ENCODE data around the gene CHCHD6. TPM values are rescaled to one million over a fixed set of nuclear protein-coding genes. Genes with fewer than 3 reads are reported as not detected.

CHCHD6 gene
- total RNA-seq, 4 donors from 2014 or later, result 15.6 to 25.8 (median 21.2) TPM

GRCh38 chr3:127002195-127003174, 298.4 kb downstream of the CHCHD6 start:
- intact Hi-C loops (cut with DNase I; ENCODE audit: low total_unique reads), result no loop called here
- peak; percentile 70 to 97 for DNase-seq (ENCODE audit: low spot score in 2 of 2)
- TF ChIP-seq POLR2A (IDR thresholded peaks at IDR 0.05), result no peak
- no peak for TF ChIP-seq CTCF (IDR thresholded peaks at IDR 0.05)
- WGBS, 2 donors, result 37 to 52% methylated on average over 23 of the region's 26 CpGs
- H3K4me3 ChIP-seq (ENCODE audit: low read depth, poor library complexity, severe bottlenecking), result no peak overlapping the region

DNA sequence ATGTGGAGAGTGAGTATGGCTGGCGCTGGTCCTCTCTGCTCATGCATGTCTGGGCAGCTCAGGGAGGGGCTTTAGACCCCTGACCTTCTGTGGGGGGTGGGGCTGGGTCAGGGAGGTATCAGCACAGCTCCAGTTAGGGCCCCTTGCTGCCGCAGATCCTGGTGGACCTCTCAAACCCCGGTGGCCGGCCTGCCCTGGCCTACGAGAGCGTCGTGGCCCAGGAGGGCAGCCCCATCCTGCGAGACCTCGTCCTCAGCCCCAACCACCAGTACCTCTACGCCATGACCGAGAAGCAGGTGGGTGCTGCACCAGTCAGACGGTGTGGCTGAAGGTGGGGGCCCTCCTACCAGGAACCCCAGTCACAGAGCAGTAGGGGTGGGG, 299.1 kb downstream of the CHCHD6 start:
- H3K4me3 ChIP-seq (ENCODE audit: low read depth, poor library complexity, severe bottlenecking), result no peak overlapping the region
- no peak for DNase-seq (ENCODE audit: low spot score in 2 of 2)
- TF ChIP-seq POLR2A (IDR thresholded peaks at IDR 0.05), result no peak
- TF ChIP-seq CTCF (IDR thresholded peaks at IDR 0.05), result no peak
- intact Hi-C loops (cut with DNase I; ENCODE audit: low total_unique reads), result no loop called here
- WGBS, 2 donors, result 67 to 100% methylated on average over 1 to 4 of the region's 12 CpGs

GRCh38 chr3:127003601-127004280, 299.7 kb downstream of the CHCHD6 start:
- TF ChIP-seq CTCF (IDR thresholded peaks at IDR 0.05) (no peak), POLR2A (IDR thresholded peaks at IDR 0.05) (no peak)
- 79 to 86% methylated on average over 6 to 7 of the region's 7 CpGs for WGBS, 2 donors
- DNase-seq (ENCODE audit: low spot score in 2 of 2), result no peak
- intact Hi-C loops (cut with DNase I; ENCODE audit: low total_unique reads), result no loop called here
- H3K4me3 ChIP-seq (ENCODE audit: low read depth, poor library complexity, severe bottlenecking), result no peak overlapping the region

GRCh38 chr3:127004641-127005397, 300.8 kb downstream of the CHCHD6 start:
- no peak for DNase-seq (ENCODE audit: low spot score in 2 of 2)
- intact Hi-C loops (cut with DNase I; ENCODE audit: low total_unique reads), result no loop called here
- WGBS, 2 donors, result 88 to 95% methylated on average over 30 to 32 of the region's 32 CpGs
- H3K4me3 ChIP-seq (ENCODE audit: low read depth, poor library complexity, severe bottlenecking), result no peak overlapping the region
- TF ChIP-seq CTCF (IDR thresholded peaks at IDR 0.05) (no peak), POLR2A (IDR thresholded peaks at IDR 0.05) (no peak)

GRCh38 chr3:127005864-127006500, 301.9 kb downstream of the CHCHD6 start:
- DNase-seq (ENCODE audit: low spot score in 2 of 2), result no peak
- TF ChIP-seq POLR2A (IDR thresholded peaks at IDR 0.05) (no peak), CTCF (IDR thresholded peaks at IDR 0.05) (no peak)
- intact Hi-C loops (cut with DNase I; ENCODE audit: low total_unique reads), result no loop called here
- H3K4me3 ChIP-seq (ENCODE audit: low read depth, poor library complexity, severe bottlenecking), result no peak overlapping the region
- WGBS, 2 donors, result 82 to 86% methylated on average over 17 of the region's 17 CpGs
